ENCODE data around the gene KBTBD12. TPM values are rescaled to one million over a fixed set of nuclear protein-coding genes. Genes with fewer than 3 reads are reported as not detected.

The KBTBD12 gene
- total RNA-seq, 5 donors from 2014 or later (not counting 1 experiment from before 2014, with no cell fraction given): not detected

- peaks cover 0 to 4% (median 0%) of the 10 kb centered on the region in 3 donors for H3K9me3 Mint-ChIP-seq
- H3K27ac Mint-ChIP-seq: no peak overlapping the region
- Histone ChIP-seq H3K4me3 (ENCODE audit: control insufficient read depth in 1 of 2, extremely low read depth in 1 of 2, low read length in 1 of 2) (no peak overlapping the region), H3K9me3 (no peaks in the 10 kb centered on the region), H3K27me3 (replicated peaks in 1 of 2; ENCODE audit: control insufficient read depth in 2 of 2, extremely low read depth in 1 of 2, insufficient read depth in 2 of 2, low read length in 1 of 2) (peaks cover 0 to 17% of the 10 kb centered on the region in 2 experiments), H3K36me3 (ENCODE audit: control insufficient read depth in 2 of 2, extremely low read depth in 1 of 2, insufficient read depth in 1 of 2, low read length in 1 of 2) (no peaks in the 10 kb centered on the region), H3K4me1 (ENCODE audit: control insufficient read depth in 1 of 2, extremely low read depth in 1 of 2, insufficient read depth in 2 of 2, low read length in 2 of 2) (no peaks in the 10 kb centered on the region), H3K27ac (ENCODE audit: low read length) (no peak overlapping the region)
- peaks cover 2% of the 10 kb centered on the region for H3K36me3 Mint-ChIP-seq
- ChIA-PET CTCF (no interaction called here), POLR2A (no interaction called here)
- H3K4me3 Mint-ChIP-seq: no peak overlapping the region
- H3K27me3 Mint-ChIP-seq: peaks cover 4 to 17% of the 10 kb centered on the region in 2 donors
- ATAC-seq (replicated peaks in 1 of 4) (no peak), DNase-seq (no peak)
- WGBS (ENCODE audit: insufficient coverage): 71% methylated on average over 2 of the region's 3 CpGs
- no peaks in the 10 kb centered on the region for H3K4me1 Mint-ChIP-seq
Measured at GRCh38 chr3:127982155-127982554, 67.1 kb downstream of the KBTBD12 start.

- Mint-ChIP-seq H3K4me1 (no peaks in the 10 kb centered on the region), H3K27me3 (peaks cover 4 to 11% of the 10 kb centered on the region in 2 donors), H3K27ac (no peak overlapping the region), H3K9me3 (peaks cover 0 to 4% (median 0%) of the 10 kb centered on the region in 3 donors), H3K36me3 (peaks cover 2% of the 10 kb centered on the region), H3K4me3 (no peak overlapping the region)
- Histone ChIP-seq H3K4me3 (ENCODE audit: control insufficient read depth in 1 of 2, extremely low read depth in 1 of 2, low read length in 1 of 2) (no peak overlapping the region), H3K36me3 (ENCODE audit: control insufficient read depth in 2 of 2, extremely low read depth in 1 of 2, insufficient read depth in 1 of 2, low read length in 1 of 2) (no peaks in the 10 kb centered on the region), H3K27me3 (replicated peaks in 1 of 2; ENCODE audit: control insufficient read depth in 2 of 2, extremely low read depth in 1 of 2, insufficient read depth in 2 of 2, low read length in 1 of 2) (peaks cover 0 to 17% of the 10 kb centered on the region in 2 experiments), H3K4me1 (ENCODE audit: control insufficient read depth in 1 of 2, extremely low read depth in 1 of 2, insufficient read depth in 2 of 2, low read length in 2 of 2) (no peaks in the 10 kb centered on the region), H3K27ac (ENCODE audit: low read length) (no peak overlapping the region), H3K9me3 (no peaks in the 10 kb centered on the region)
- no peak for ATAC-seq (replicated peaks in 1 of 4)
- DNase-seq: no peak
- WGBS (ENCODE audit: insufficient coverage): 68% methylated on average over 7 of the region's 8 CpGs
- CTCF ChIA-PET: no interaction called here
- POLR2A ChIA-PET: no interaction called here
Measured at GRCh38 chr3:127984241-127984975, 69.4 kb downstream of the KBTBD12 start.

GRCh38 chr3:127985216-127985615 is 70.2 kb downstream of the KBTBD12 start:
- ChIA-PET CTCF (no interaction called here), POLR2A (no interaction called here)
- ATAC-seq (replicated peaks in 1 of 4): no peak
- no peak overlapping the region for H3K27ac ChIP-seq (ENCODE audit: low read length)
- Mint-ChIP-seq H3K36me3 (peaks cover 2% of the 10 kb centered on the region), H3K9me3 (peaks cover 0 to 4% (median 0%) of the 10 kb centered on the region in 3 donors), H3K27me3 (peaks cover 4 to 11% of the 10 kb centered on the region in 2 donors), H3K4me1 (no peaks in the 10 kb centered on the region), H3K27ac (no peak overlapping the region), H3K4me3 (no peak overlapping the region)
- peaks cover 0 to 17% of the 10 kb centered on the region in 2 experiments for H3K27me3 ChIP-seq (replicated peaks in 1 of 2; ENCODE audit: control insufficient read depth in 2 of 2, extremely low read depth in 1 of 2, insufficient read depth in 2 of 2, low read length in 1 of 2)
- H3K9me3 ChIP-seq: no peaks in the 10 kb centered on the region
- no peak for DNase-seq
- 100% methylated on average over 1 of the region's 4 CpGs for WGBS (ENCODE audit: insufficient coverage)
- no peaks in the 10 kb centered on the region for H3K4me1 ChIP-seq (ENCODE audit: control insufficient read depth in 1 of 2, extremely low read depth in 1 of 2, insufficient read depth in 2 of 2, low read length in 2 of 2)
- no peak overlapping the region for H3K4me3 ChIP-seq (ENCODE audit: control insufficient read depth in 1 of 2, extremely low read depth in 1 of 2, low read length in 1 of 2)
- H3K36me3 ChIP-seq (ENCODE audit: control insufficient read depth in 2 of 2, extremely low read depth in 1 of 2, insufficient read depth in 1 of 2, low read length in 1 of 2): no peaks in the 10 kb centered on the region

- Histone ChIP-seq H3K27me3 (replicated peaks in 1 of 2; ENCODE audit: control insufficient read depth in 2 of 2, extremely low read depth in 1 of 2, insufficient read depth in 2 of 2, low read length in 1 of 2) (peaks cover 0 to 17% of the 10 kb centered on the region in 2 experiments), H3K27ac (ENCODE audit: low read length) (no peak overlapping the region), H3K9me3 (no peaks in the 10 kb centered on the region), H3K36me3 (ENCODE audit: control insufficient read depth in 2 of 2, extremely low read depth in 1 of 2, insufficient read depth in 1 of 2, low read length in 1 of 2) (no peaks in the 10 kb centered on the region), H3K4me3 (ENCODE audit: control insufficient read depth in 1 of 2, extremely low read depth in 1 of 2, low read length in 1 of 2) (no peak overlapping the region), H3K4me1 (ENCODE audit: control insufficient read depth in 1 of 2, extremely low read depth in 1 of 2, insufficient read depth in 2 of 2, low read length in 2 of 2) (no peaks in the 10 kb centered on the region)
- ChIA-PET CTCF (no interaction called here), POLR2A (no interaction called here)
- no peak overlapping the region for H3K4me3 Mint-ChIP-seq
- H3K27ac Mint-ChIP-seq: no peak overlapping the region
- DNase-seq: no peak
- no peaks in the 10 kb centered on the region for H3K4me1 Mint-ChIP-seq
- peaks cover 4 to 11% of the 10 kb centered on the region in 2 donors for H3K27me3 Mint-ChIP-seq
- peaks cover 2% of the 10 kb centered on the region for H3K36me3 Mint-ChIP-seq
- H3K9me3 Mint-ChIP-seq: peaks cover 0 to 4% (median 0%) of the 10 kb centered on the region in 3 donors
- no peak for ATAC-seq (replicated peaks in 1 of 4)
- 83% methylated on average over 10 of the region's 13 CpGs for WGBS (ENCODE audit: insufficient coverage)
Measured at GRCh38 chr3:127985655-127986225, 70.7 kb downstream of the KBTBD12 start.

GRCh38 chr3:127986803-127987202 is 71.8 kb downstream of the KBTBD12 start:
- H3K4me3 ChIP-seq (ENCODE audit: control insufficient read depth in 1 of 2, extremely low read depth in 1 of 2, low read length in 1 of 2): no peak overlapping the region
- Mint-ChIP-seq H3K27me3 (peaks cover 4 to 11% of the 10 kb centered on the region in 2 donors), H3K27ac (no peak overlapping the region), H3K4me1 (no peaks in the 10 kb centered on the region), H3K9me3 (no peaks in the 10 kb centered on the region), H3K4me3 (no peak overlapping the region), H3K36me3 (no peaks in the 10 kb centered on the region)
- DNase-seq (no peak), ATAC-seq (replicated peaks in 1 of 4) (no peak)
- ChIA-PET POLR2A (no interaction called here), CTCF (no interaction called here)
- 80% methylated on average over 5 of the region's 11 CpGs for WGBS (ENCODE audit: insufficient coverage)
- H3K9me3 ChIP-seq: no peaks in the 10 kb centered on the region
- H3K4me1 ChIP-seq (ENCODE audit: control insufficient read depth in 1 of 2, extremely low read depth in 1 of 2, insufficient read depth in 2 of 2, low read length in 2 of 2): no peaks in the 10 kb centered on the region
- H3K27me3 ChIP-seq (replicated peaks in 1 of 2; ENCODE audit: control insufficient read depth in 2 of 2, extremely low read depth in 1 of 2, insufficient read depth in 2 of 2, low read length in 1 of 2): peaks cover 0 to 17% of the 10 kb centered on the region in 2 experiments
- H3K27ac ChIP-seq (ENCODE audit: low read length): no peak overlapping the region
- no peaks in the 10 kb centered on the region for H3K36me3 ChIP-seq (ENCODE audit: control insufficient read depth in 2 of 2, extremely low read depth in 1 of 2, insufficient read depth in 1 of 2, low read length in 1 of 2)

- Histone ChIP-seq H3K4me1 (ENCODE audit: control insufficient read depth in 1 of 2, extremely low read depth in 1 of 2, insufficient read depth in 2 of 2, low read length in 2 of 2) (no peaks in the 10 kb centered on the region), H3K36me3 (ENCODE audit: control insufficient read depth in 2 of 2, extremely low read depth in 1 of 2, insufficient read depth in 1 of 2, low read length in 1 of 2) (no peaks in the 10 kb centered on the region), H3K9me3 (no peaks in the 10 kb centered on the region), H3K27me3 (replicated peaks in 1 of 2; ENCODE audit: control insufficient read depth in 2 of 2, extremely low read depth in 1 of 2, insufficient read depth in 2 of 2, low read length in 1 of 2) (peaks cover 0 to 14% of the 10 kb centered on the region in 2 experiments), H3K27ac (ENCODE audit: low read length) (no peak overlapping the region), H3K4me3 (ENCODE audit: control insufficient read depth in 1 of 2, extremely low read depth in 1 of 2, low read length in 1 of 2) (no peak overlapping the region)
- peaks cover 4 to 7% of the 10 kb centered on the region in 2 donors for H3K27me3 Mint-ChIP-seq
- DNase-seq (no peak), ATAC-seq (replicated peaks in 1 of 4) (no peak)
- H3K4me3 Mint-ChIP-seq: no peak overlapping the region
- POLR2A ChIA-PET: no interaction called here
- WGBS (ENCODE audit: insufficient coverage): 81% methylated on average over 4 of the region's 7 CpGs
- H3K9me3 Mint-ChIP-seq: no peaks in the 10 kb centered on the region
- no peaks in the 10 kb centered on the region for H3K4me1 Mint-ChIP-seq
- CTCF ChIA-PET: no interaction called here
- H3K36me3 Mint-ChIP-seq: no peaks in the 10 kb centered on the region
- H3K27ac Mint-ChIP-seq: no peak overlapping the region
Measured at GRCh38 chr3:127987309-127987995, 72.4 kb downstream of the KBTBD12 start.

All from T-cell (primary cell).